ENCODE data around the gene RUNDC3A.
"Not testable (repeated sequence)": the region's sequence is repeated elsewhere in the genome, so short reads cannot be mapped to it uniquely, and the experiment has no call there.

The RUNDC3A gene

GRCh38 chr17:44361292-44362260 lies 53.2 kb downstream of the RUNDC3A start:
- DNase-seq: no peak

DNA sequence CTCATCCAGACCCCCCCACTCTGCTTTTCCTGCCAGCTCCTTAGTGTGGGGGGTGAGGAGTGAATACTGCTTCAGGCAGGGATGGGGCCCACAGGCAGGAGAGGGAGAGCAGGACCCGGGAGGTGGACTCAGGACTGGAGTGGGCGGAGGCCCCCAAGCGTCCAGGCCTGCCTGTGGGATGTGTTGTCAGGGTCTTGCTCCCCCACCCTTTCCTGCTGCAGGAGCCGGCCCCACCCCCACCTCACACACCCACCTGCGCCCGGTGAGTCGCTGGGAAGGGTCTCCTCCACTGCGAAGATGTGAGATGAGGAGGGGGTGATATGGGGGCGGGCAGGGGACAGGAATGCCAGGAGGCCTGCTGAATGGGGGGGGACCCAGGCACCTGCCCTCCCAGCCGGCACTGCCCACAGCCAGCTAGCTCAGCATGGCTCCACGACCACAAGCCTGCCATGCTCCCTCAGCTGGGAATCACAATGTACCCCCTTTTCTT lies 54.1 kb downstream of the RUNDC3A start:
- no peak for DNase-seq

DNA sequence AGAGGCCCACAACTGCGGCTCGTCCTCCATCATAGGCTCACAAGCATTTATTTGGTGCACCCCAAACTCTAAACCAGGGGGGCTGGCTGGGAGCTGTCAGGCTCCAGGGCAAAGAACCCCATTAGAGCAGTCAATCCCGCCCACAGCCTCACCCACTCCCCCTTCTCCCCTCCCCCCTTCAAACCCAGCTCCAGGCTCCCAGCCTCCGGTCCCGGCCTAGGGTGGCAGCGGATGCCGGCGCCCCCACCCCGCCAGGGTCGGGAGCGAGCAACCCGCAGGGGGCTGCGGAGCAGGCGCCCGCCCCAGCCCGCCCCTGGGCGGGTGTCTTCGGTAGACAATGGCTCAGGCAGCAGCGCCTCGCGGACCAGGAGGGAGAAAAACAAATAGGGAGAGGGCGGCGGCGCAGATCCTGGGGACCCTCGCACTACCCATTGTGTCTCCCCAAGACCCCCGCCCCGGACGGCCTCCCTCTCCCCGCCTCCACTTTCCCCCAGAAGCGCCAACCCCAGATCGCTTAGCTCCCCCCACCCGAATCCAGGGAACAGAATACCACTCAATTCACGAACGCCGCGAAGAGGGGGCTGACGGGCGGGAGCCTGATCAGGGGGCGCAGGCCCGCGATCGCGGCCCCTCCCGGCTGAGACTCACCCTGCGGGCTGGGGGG lies 54.7 kb downstream of the RUNDC3A start:
- no peak for DNase-seq

DNA sequence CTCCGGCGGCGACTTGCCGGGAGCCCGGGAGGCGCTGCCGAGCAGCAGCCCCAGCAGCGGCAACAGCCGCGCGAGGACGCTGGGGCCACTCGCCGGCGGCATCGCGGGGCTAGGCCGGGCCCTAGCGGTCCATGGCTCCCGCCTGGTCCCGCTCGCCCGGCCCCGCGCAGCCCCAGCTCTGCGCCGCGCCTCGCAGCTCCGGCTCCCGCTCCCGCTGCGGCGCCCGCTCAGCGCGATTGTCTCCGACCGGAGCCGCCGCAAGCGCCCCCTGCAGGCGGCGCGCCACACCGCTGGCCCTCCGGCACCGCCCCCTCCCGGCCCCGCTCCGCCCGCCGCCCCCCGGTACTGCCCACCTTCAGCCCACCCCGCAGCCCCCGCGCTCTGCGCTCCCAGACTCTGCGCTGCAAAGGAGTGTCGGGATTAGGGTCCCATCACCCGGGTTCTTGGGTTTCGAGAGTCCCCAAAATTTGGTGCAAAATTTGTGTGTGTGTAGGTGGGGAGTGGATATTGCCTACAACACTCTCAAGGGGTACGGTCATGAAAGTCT lies 55.3 kb downstream of the RUNDC3A start, which contains the start of gene FAM171A2:
FAM171A2 (minus strand) TSS at position 241 of the 547 bp plus-strand sequence; CDS start at position 102, 139 bp downstream.
- peak; percentile 35 for DNase-seq

DNA sequence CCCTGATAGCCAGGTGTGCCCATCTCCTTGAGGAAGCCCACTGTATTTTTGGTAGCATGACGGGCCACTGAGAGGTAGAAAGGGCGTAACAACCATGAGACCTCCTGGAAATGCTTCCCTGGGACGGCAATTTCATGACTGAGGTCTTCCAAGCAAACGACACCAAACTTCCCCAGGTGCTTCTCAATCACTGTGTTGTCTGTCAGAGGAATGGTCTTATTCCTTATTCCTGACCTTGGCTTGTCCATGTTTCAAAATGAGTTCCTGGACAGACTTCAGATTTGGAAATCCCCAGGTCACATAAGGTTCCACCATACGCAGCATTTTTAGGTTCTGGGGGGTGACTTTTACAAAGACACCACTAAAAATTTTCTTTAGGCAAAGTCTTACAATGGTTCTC lies 56.6 kb downstream of the RUNDC3A start:
- not testable (repeated sequence) for DNase-seq

DNA sequence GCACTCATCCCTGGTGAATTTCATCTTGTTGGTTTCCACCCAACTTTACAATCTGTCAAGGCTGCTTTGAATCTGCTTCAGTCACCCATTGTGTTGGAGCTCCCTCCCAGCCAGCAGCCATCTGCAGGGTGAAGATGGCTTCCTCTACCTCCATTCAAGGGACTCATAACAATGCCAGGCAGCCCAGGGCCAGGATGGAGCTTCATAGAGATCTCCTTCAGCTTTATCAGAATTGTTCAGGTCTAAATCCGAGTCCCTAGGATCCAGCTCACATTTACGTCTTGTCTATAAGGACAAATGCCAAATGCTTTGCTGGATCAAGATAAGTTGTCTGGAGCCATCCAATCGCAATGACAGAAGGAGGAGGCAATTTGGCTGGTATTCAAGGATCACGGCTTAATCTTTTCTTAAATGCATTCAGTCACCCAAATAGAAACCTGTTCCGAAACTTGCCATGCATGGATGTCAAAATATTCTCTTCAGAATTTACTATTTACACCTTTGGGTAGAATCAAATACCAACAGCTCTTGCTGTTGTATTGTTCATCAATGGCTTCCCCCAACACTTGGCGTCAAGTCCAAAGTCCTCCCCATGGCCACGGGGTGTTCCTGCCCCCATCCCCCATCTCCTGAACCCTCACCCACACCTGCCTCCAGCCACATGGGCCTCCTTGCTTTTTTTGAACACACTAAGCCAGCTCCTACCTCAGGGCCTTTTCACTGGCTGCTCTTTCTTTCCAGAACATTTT lies 59.0 kb downstream of the RUNDC3A start:
- no peak for DNase-seq
